H1 (cell line): ENCODE data around the gene SAA1. TPM values are rescaled to one million over a fixed set of nuclear protein-coding genes. Genes with fewer than 3 reads are reported as not detected.
A peak's percentile ranks its signal among the peaks of the same experiment; 100 is the strongest.

ENCODE experiments used
- CTCF ChIA-PET: fragments of 300-600 bp; sonication (Branson Sonifier 250); formaldehyde crosslinking; loops from one replicate; lab custom pipeline; 2021; ENCODE audit not compliant: partially characterized antibody; lab: Charles Lee
- POLR2A ChIA-PET: fragments of 300-600 bp; sonication (Branson Sonifier 250); formaldehyde crosslinking; loops from one replicate; lab custom pipeline; 2021; ENCODE audit warnings: inconsistent platforms; ENCODE audit not compliant: partially characterized antibody; lab: Charles Lee
- DNase-seq, 2 experiments: peaks; one replicate each; pipeline versions ENCODE4 v3.0.0 to v3.0.0-alpha.2; 2010 to 2022; ENCODE audit warnings: low spot score in 2 of 2, low read depth in 1 of 2, mixed read lengths in 1 of 2
- FAIRE-seq: peaks from 2 replicates; lab custom pipeline; 2011; peaks lifted over from hg19 to GRCh38; lab: Jason Lieb, UNC
- H2AFZ ChIP-seq: 2 replicates; pipeline ENCODE4 v1.8.1; 2012; ENCODE audit warnings: low read length, inconsistent platforms
- H2AK5ac ChIP-seq: 2 replicates; pipeline ENCODE4 v1.6.1; 2013; ENCODE audit warnings: low read depth, low read length
- H2BK120ac ChIP-seq: replicated peaks from 2 replicates; pipeline ENCODE3; 2013; ENCODE audit warnings: low read depth, low read length, inconsistent platforms
- H2BK12ac ChIP-seq: 2 replicates; pipeline ENCODE4 v1.6.1; 2013; ENCODE audit warnings: low read depth, low read length
- H2BK15ac ChIP-seq: 2 replicates; pipeline ENCODE4 v1.6.1; 2013; ENCODE audit warnings: low read length
- H2BK20ac ChIP-seq: 2 replicates; pipeline ENCODE4 v1.6.1; 2013; ENCODE audit warnings: low read length
- H2BK5ac ChIP-seq: 2 replicates; pipeline ENCODE4 v1.6.1; 2013; ENCODE audit warnings: low read depth, low read length
- H3K14ac ChIP-seq: 2 replicates; pipeline ENCODE4 v1.6.1; 2013; ENCODE audit warnings: inconsistent platforms; ENCODE audit not compliant: insufficient read length
- H3K18ac ChIP-seq: 2 replicates; pipeline ENCODE4 v1.6.1; 2013; ENCODE audit warnings: low read length; ENCODE audit errors: extremely low read depth
- H3K23ac ChIP-seq: 2 replicates; pipeline ENCODE4 v1.6.1; 2013; ENCODE audit warnings: inconsistent platforms; ENCODE audit not compliant: insufficient read length
- H3K23me2 ChIP-seq: 2 replicates; pipeline ENCODE4 v1.6.1; 2013; ENCODE audit warnings: low read depth, low read length
- H3K27ac ChIP-seq: 2 replicates; pipeline ENCODE4 v1.6.1; 2011; ENCODE audit warnings: low read depth, low read length, inconsistent platforms
- H3K27me3 ChIP-seq, 4 experiments: replicated peaks in 1 of 4; 1 replicate in 1 of 4; 2 replicates in 3 of 4; pipeline versions ENCODE4 v1.6.1 to v1.8.1; 2011 to 2013; ENCODE audit warnings: low read length in 3 of 4, mild to moderate bottlenecking in 3 of 4, inconsistent platforms in 2 of 4, mixed read lengths in 2 of 4, moderate library complexity in 1 of 4; ENCODE audit not compliant: control insufficient read depth in 3 of 4, insufficient read depth in 3 of 4; ENCODE audit errors: extremely low read depth in 1 of 4
- H3K36me3 ChIP-seq, 4 experiments: 2 replicates each; pipeline versions ENCODE4 v1.6.1 to v1.8.1; 2011 to 2013; ENCODE audit warnings: mild to moderate bottlenecking in 4 of 4, low read length in 3 of 4, moderate library complexity in 2 of 4, control low read depth in 1 of 4, inconsistent platforms in 1 of 4; ENCODE audit not compliant: insufficient read depth in 4 of 4, control insufficient read depth in 2 of 4
- H3K4ac ChIP-seq: replicated peaks from 2 replicates; pipeline ENCODE3; 2013; ENCODE audit warnings: low read length, low read depth, mixed read lengths, inconsistent platforms; ENCODE audit not compliant: insufficient read length
- H3K4me1 ChIP-seq, 4 experiments: replicated peaks in 1 of 4; 1 replicate in 1 of 4; 2 replicates in 3 of 4; pipeline versions ENCODE4 v1.6.1 to v1.8.1; 2011 to 2013; ENCODE audit warnings: low read length in 3 of 4, inconsistent platforms in 2 of 4, mixed read lengths in 1 of 4; ENCODE audit not compliant: insufficient read depth in 4 of 4, control insufficient read depth in 3 of 4
- H3K4me2 ChIP-seq, 2 experiments: 2 replicates each; pipeline versions ENCODE4 v1.6.1 to v1.8.1; 2011 to 2013; ENCODE audit warnings: low read depth in 2 of 2, low read length in 2 of 2, control low read depth in 1 of 2, inconsistent platforms in 1 of 2, mild to moderate bottlenecking in 1 of 2; ENCODE audit not compliant: insufficient read depth in 1 of 2
- H3K4me3 ChIP-seq, 4 experiments: fragments of 200-600, 300-600 bp in 1 of 4; sonication (generic), shearing (Covaris generic), sonication (Bioruptor Twin) in 1 of 4; 2 replicates each; pipeline versions ENCODE4 v1.5.1 to v1.8.1; 2011 to 2016; ENCODE audit warnings: low read length in 4 of 4, low read depth in 3 of 4, control low read depth in 2 of 4, inconsistent platforms in 2 of 4, mild to moderate bottlenecking in 2 of 4, mixed read lengths in 1 of 4, moderate library complexity in 1 of 4; ENCODE audit not compliant: insufficient read depth in 2 of 4; ENCODE audit errors: extremely low read depth in 1 of 4
- H3K56ac ChIP-seq: replicated peaks from 2 replicates; pipeline ENCODE3; 2013; ENCODE audit warnings: low read depth, mild to moderate bottlenecking, mixed read lengths, low read length, inconsistent platforms; ENCODE audit not compliant: insufficient read length
- H3K79me1 ChIP-seq: 2 replicates; pipeline ENCODE4 v1.6.1; 2013; ENCODE audit warnings: low read depth, low read length, control low read depth
- H3K79me2 ChIP-seq, 2 experiments: 2 replicates each; pipeline versions ENCODE4 v1.6.1 to v1.8.1; 2012 to 2013; ENCODE audit warnings: low read length in 2 of 2, mild to moderate bottlenecking in 2 of 2, inconsistent platforms in 1 of 2; ENCODE audit not compliant: insufficient read depth in 2 of 2, control insufficient read depth in 1 of 2
- H3K9ac ChIP-seq, 4 experiments: replicated peaks in 1 of 4; 1 replicate in 1 of 4; 2 replicates in 3 of 4; pipeline versions ENCODE4 v1.6.1 to v1.8.1; 2011 to 2013; ENCODE audit warnings: low read depth in 3 of 4, low read length in 3 of 4, control low read depth in 2 of 4, mild to moderate bottlenecking in 2 of 4, moderate library complexity in 2 of 4, inconsistent platforms in 1 of 4; ENCODE audit errors: extremely low read depth in 1 of 4
- H3K9me3 ChIP-seq, 2 experiments: 2 replicates each; pipeline versions ENCODE4 v1.6.1 to v1.8.1; 2012 to 2013; ENCODE audit warnings: mild to moderate bottlenecking in 2 of 2, moderate library complexity in 2 of 2, control low read depth in 1 of 2, inconsistent platforms in 1 of 2, low read depth in 1 of 2, low read length in 1 of 2, mixed read lengths in 1 of 2; ENCODE audit not compliant: insufficient read depth in 2 of 2
- H4K20me1 ChIP-seq, 2 experiments: replicated peaks in 1 of 2; 2 replicates each; pipeline versions ENCODE3 to v1.8.1; 2011 to 2013; ENCODE audit warnings: inconsistent platforms in 2 of 2, low read length in 2 of 2, mild to moderate bottlenecking in 1 of 2; ENCODE audit not compliant: insufficient read depth in 2 of 2, control insufficient read depth in 1 of 2
- H4K5ac ChIP-seq: 2 replicates; pipeline ENCODE4 v1.6.1; 2013; ENCODE audit warnings: low read length, low read depth, mixed read lengths, inconsistent platforms; ENCODE audit not compliant: insufficient read length
- H4K8ac ChIP-seq: 2 replicates; pipeline ENCODE4 v1.8.0; 2013; ENCODE audit warnings: mild to moderate bottlenecking, moderate library complexity, low read length, inconsistent platforms; ENCODE audit not compliant: insufficient read depth; ENCODE audit errors: extremely low read depth
- H4K91ac ChIP-seq: replicated peaks from 2 replicates; pipeline ENCODE3; 2013; ENCODE audit warnings: low read length, mixed read lengths, inconsistent platforms; ENCODE audit not compliant: insufficient read length
- CREB1 ChIP-seq: IDR thresholded peaks from 2 replicates; pipeline ENCODE4 v1.6.1; 2012; ENCODE audit warnings: inconsistent platforms
- JUN ChIP-seq: IDR thresholded peaks from 2 replicates; pipeline ENCODE4 v1.6.1; 2011; ENCODE audit warnings: low read depth, mild to moderate bottlenecking, improper control_type of control experiment, low read length
- RAD21 ChIP-seq, 2 experiments: IDR thresholded peaks in 1 of 2; conservative IDR thresholded peaks in 1 of 2; 2 replicates each; pipeline ENCODE4 v1.6.1; 2011; ENCODE audit warnings: low read depth in 2 of 2, low read length in 2 of 2, improper control_type of control experiment in 1 of 2, inconsistent platforms in 1 of 2, mild to moderate bottlenecking in 1 of 2, moderate library complexity in 1 of 2
- SRF ChIP-seq: IDR thresholded peaks from 2 replicates; pipeline ENCODE4 v1.6.1; 2011; ENCODE audit warnings: mild to moderate bottlenecking, low read depth, low read length, moderate library complexity
- TEAD4 ChIP-seq: IDR thresholded peaks from 2 replicates; pipeline ENCODE4 v1.6.1; 2012; ENCODE audit warnings: low read depth, low read length, inconsistent platforms, mixed read lengths
- YY1 ChIP-seq: IDR thresholded peaks from 2 replicates; pipeline ENCODE4 v1.6.1; 2011; ENCODE audit warnings: low read depth, mild to moderate bottlenecking, low read length
- WGBS, 2 experiments: shearing (Covaris generic) in 1 of 2; methylation state at CpG; one replicate each; pipeline versions ENCODE4 v1.1.6 to v1.1.7; 2013 to 2015; ENCODE audit warnings: low lambda C conversion rate in 2 of 2, mixed read lengths in 2 of 2, inconsistent platforms in 1 of 2, low coverage in 1 of 2, missing lambda C conversion rate in 1 of 2; ENCODE audit not compliant: insufficient replicate concordance in 2 of 2, insufficient coverage in 1 of 2, insufficient read length in 1 of 2; ENCODE audit errors: extremely low coverage in 1 of 2, missing lambda C conversion rate in 1 of 2; 5-methylcytosine and 5-hydroxymethylcytosine counted together
- polyA plus RNA-seq, 7 experiments: library from polyadenylated mRNA; depleted of rRNA in 3 of 7; stranded (reverse) in 5 of 7; unstranded in 2 of 7; fragments of >200 nt in 5 of 7; fragments of 200-250 nt in 2 of 7; gene quantifications; 1 replicate in 5 of 7; 2 replicates in 1 of 7; 4 replicates in 1 of 7; pipeline versions ENCODE4 v1.2.1 to v1.2.3, GENCODE V29; 2011 to 2013; ENCODE audit warnings: missing spikeins in 2 of 7, mixed read lengths in 2 of 7
- total RNA-seq: library from RNA; stranded (reverse); fragmentation: NEBNext Ultra II Directional; extraction: Animal tissue kit (Norgen Biotek cat#: 25700); gene quantifications from 2 replicates; pipeline ENCODE4 v1.2.1, GENCODE V29; 2021
- TF ChIP-seq, protein P1 (sequence below), 3 experiments: IDR thresholded peaks; 1 replicate in 2 of 3; 2 replicates in 1 of 3; pipeline versions ENCODE4 v1.5.1 to v1.6.1; 2011; ENCODE audit warnings: low read length in 3 of 3, mild to moderate bottlenecking in 3 of 3, inconsistent platforms in 2 of 3, low read depth in 1 of 3, moderate library complexity in 1 of 3; ENCODE audit not compliant: insufficient read depth in 1 of 3; ENCODE audit errors: control extremely low read depth in 1 of 3

Gene SAA1
- total and polyA plus RNA-seq, 2 of the 8 experiments (the other 6 are each of a cell fraction or from before 2014, with no cell fraction given), result 0.41 TPM; not detected in 1

GRCh38 chr11:18243783-18244362, 22.2 kb upstream of the SAA1 start:
- Histone ChIP-seq H2BK12ac (peak overlapping the region; percentile 53; the same call in 1 of the 2 replicates), H2BK20ac (no peak overlapping the region), H2AFZ (peak overlapping the region; percentile 60; the same call in 1 of the 2 replicates), H3K36me3 (no peaks in the 10 kb centered on the region), H2AK5ac (no peak overlapping the region), H3K56ac (no peak overlapping the region), H3K23ac (no peak overlapping the region), H3K27ac (no peak overlapping the region), H3K18ac (no peak overlapping the region), H3K9ac (no peak overlapping the region), H4K8ac (no peak overlapping the region), H2BK15ac (no peak overlapping the region), H3K4ac (no peak overlapping the region), H3K4me1 (no peaks in the 10 kb centered on the region), H3K4me3 (no peak overlapping the region), H4K91ac (no peak overlapping the region), H3K9me3 (0 out of 4 replicates have a peak, but pooled peaks cover 0 to 2% of the 10 kb centered on the region in 2 experiments), H3K4me2 (no peak overlapping the region), H3K23me2 (no peaks in the 10 kb centered on the region), H2BK5ac (no peak overlapping the region), H2BK120ac (no peak overlapping the region), H4K5ac (no peak overlapping the region), H3K14ac (no peak overlapping the region), H3K79me2 (no peaks in the 10 kb centered on the region), H3K79me1 (no peaks in the 10 kb centered on the region), H4K20me1 (no peaks in the 10 kb centered on the region), H3K27me3 (no peaks in the 10 kb centered on the region)
- ChIA-PET CTCF (interaction anchor here (0.5 to 3.0 kb wide), 41 partner anchors 9 to 835 kb away, joined by 3 to 15 read pairs (median 4); partner anchors contain the start of gene SAA1), POLR2A (interaction anchor here (0.7 to 1.0 kb wide), 2 partner anchors 18 to 30 kb away, joined by 3 read pairs; no protein-coding TSS in a partner anchor)
- FAIRE-seq, result no peak
- DNase-seq, result peak; percentile 19 to 72
- TF ChIP-seq RAD21 (IDR thresholded peaks at IDR 0.05 in 1 of 2, conservative IDR thresholded peaks at IDR 0.05 in 1 of 2; ENCODE audit: low read depth in 2 of 2, low read length in 2 of 2), result peak; percentile 85 to 88
- TF ChIP-seq TEAD4, result no peak
- TF ChIP-seq CREB1, result 0 out of 2 replicates have a peak, but pooled peaks have one; percentile 21
- peak; percentile 40; the same call in 1 of the 2 replicates for TF ChIP-seq YY1
- no peak for TF ChIP-seq SRF
- TF ChIP-seq, protein P1, sequence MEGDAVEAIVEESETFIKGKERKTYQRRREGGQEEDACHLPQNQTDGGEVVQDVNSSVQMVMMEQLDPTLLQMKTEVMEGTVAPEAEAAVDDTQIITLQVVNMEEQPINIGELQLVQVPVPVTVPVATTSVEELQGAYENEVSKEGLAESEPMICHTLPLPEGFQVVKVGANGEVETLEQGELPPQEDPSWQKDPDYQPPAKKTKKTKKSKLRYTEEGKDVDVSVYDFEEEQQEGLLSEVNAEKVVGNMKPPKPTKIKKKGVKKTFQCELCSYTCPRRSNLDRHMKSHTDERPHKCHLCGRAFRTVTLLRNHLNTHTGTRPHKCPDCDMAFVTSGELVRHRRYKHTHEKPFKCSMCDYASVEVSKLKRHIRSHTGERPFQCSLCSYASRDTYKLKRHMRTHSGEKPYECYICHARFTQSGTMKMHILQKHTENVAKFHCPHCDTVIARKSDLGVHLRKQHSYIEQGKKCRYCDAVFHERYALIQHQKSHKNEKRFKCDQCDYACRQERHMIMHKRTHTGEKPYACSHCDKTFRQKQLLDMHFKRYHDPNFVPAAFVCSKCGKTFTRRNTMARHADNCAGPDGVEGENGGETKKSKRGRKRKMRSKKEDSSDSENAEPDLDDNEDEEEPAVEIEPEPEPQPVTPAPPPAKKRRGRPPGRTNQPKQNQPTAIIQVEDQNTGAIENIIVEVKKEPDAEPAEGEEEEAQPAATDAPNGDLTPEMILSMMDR (IDR thresholded peaks at IDR 0.05; ENCODE audit: control extremely low read depth in 1 of 3, insufficient read depth in 1 of 3, low read depth in 1 of 3, low read length in 3 of 3), result peak; percentile 16 to 90 (median 69)
- no peak for TF ChIP-seq JUN
- 8% methylated on average over 1 of the region's 1 CpG; no CpG with 5 or more reads in 1 of the 2 experiments for WGBS, 2 experiments
